Natural killer cell (primary cell): ENCODE data around the gene SETD7. TPM values are rescaled to one million over a fixed set of nuclear protein-coding genes. Genes with fewer than 3 reads are reported as not detected.

Experiments used
- ATAC-seq, 3 donors: fragments of 150-1000 bp in 2 of 3; fragments of 200-7000 bp in 1 of 3; cut with Tn5 transposase; 1 replicate in 1 of 3; 2 replicates in 2 of 3; pipeline ENCODE4 v1.10.0; 2021; ENCODE audit warnings: mild to moderate bottlenecking in 2 of 3, moderate library complexity in 2 of 3
- DNase-seq, 2 donors: peaks; one replicate each; pipeline versions ENCODE4 v3.0.0 to v3.0.0-alpha.2; 2013 to 2021; ENCODE audit warnings: mixed read lengths in 1 of 2
- H3K27ac ChIP-seq: one replicate; pipeline ENCODE4 v1.5.1; 2013; ENCODE audit warnings: mild to moderate bottlenecking, low read length
- H3K27me3 ChIP-seq: one replicate; pipeline ENCODE4 v1.6.1; 2013; ENCODE audit warnings: low read length; ENCODE audit not compliant: control insufficient read depth, insufficient read depth
- H3K36me3 ChIP-seq: one replicate; pipeline ENCODE4 v1.6.1; 2013; ENCODE audit warnings: low read length; ENCODE audit not compliant: control insufficient read depth, insufficient read depth
- H3K4me1 ChIP-seq: one replicate; pipeline ENCODE4 v1.6.1; 2013; ENCODE audit warnings: low read length; ENCODE audit not compliant: control insufficient read depth, insufficient read depth
- H3K4me3 ChIP-seq: one replicate; pipeline ENCODE4 v1.5.1; 2013; ENCODE audit warnings: low read length
- H3K9me3 ChIP-seq: one replicate; pipeline ENCODE4 v1.6.1; 2013; ENCODE audit warnings: low read length; ENCODE audit not compliant: control insufficient read depth, insufficient read depth
- H3K27ac Mint-ChIP-seq, 2 donors: one replicate each; pipeline ENCODE4 v1.8.0; 2022; ENCODE audit warnings: mild to moderate bottlenecking in 2 of 2, mixed read lengths in 2 of 2, moderate library complexity in 1 of 2
- H3K27me3 Mint-ChIP-seq, 2 donors: one replicate each; pipeline ENCODE4 v1.8.0; 2022; ENCODE audit warnings: low read depth in 2 of 2, mixed read lengths in 2 of 2
- H3K36me3 Mint-ChIP-seq: one replicate; pipeline ENCODE4 v1.8.0; 2022; ENCODE audit warnings: mixed read lengths
- H3K4me1 Mint-ChIP-seq, 2 donors: one replicate each; pipeline ENCODE4 v1.8.0; 2022; ENCODE audit warnings: mixed read lengths in 2 of 2
- H3K4me3 Mint-ChIP-seq: one replicate; pipeline ENCODE4 v1.8.0; 2022; ENCODE audit warnings: mild to moderate bottlenecking, moderate library complexity, mixed read lengths
- H3K9me3 Mint-ChIP-seq, 2 donors: one replicate each; pipeline ENCODE4 v1.8.0; 2022; ENCODE audit warnings: mixed read lengths in 2 of 2
- WGBS: methylation state at CpG from one replicate; pipeline ENCODE4 v1.1.7; 2013; ENCODE audit warnings: missing lambda C conversion rate; ENCODE audit not compliant: insufficient coverage; 5-methylcytosine and 5-hydroxymethylcytosine counted together
- intact Hi-C: fragments of 100-400 bp; cut with micrococcal nuclease; formaldehyde crosslinking; loops from one replicate; pipeline ENCODE4 v1.14.2; 2022
- total RNA-seq, 4 donors: library from RNA; stranded (reverse); fragments of 120-200 nt in 1 of 4; gene quantifications; one replicate each; pipeline versions ENCODE4 v1.2.3 to v1.2.4, GENCODE V29; 2013 to 2022
- TF ChIP-seq, protein P1 (sequence below): fragments of 200-600 bp; IDR thresholded peaks from one replicate; pipeline ENCODE4 v1.8.0; 2022; ENCODE audit warnings: antibody characterized with exemption

The SETD7 gene
- total RNA-seq, 3 donors from 2014 or later (not counting 1 experiment from before 2014, with no cell fraction given), result 2.6 to 4.1 (median 3.3) TPM

DNA sequence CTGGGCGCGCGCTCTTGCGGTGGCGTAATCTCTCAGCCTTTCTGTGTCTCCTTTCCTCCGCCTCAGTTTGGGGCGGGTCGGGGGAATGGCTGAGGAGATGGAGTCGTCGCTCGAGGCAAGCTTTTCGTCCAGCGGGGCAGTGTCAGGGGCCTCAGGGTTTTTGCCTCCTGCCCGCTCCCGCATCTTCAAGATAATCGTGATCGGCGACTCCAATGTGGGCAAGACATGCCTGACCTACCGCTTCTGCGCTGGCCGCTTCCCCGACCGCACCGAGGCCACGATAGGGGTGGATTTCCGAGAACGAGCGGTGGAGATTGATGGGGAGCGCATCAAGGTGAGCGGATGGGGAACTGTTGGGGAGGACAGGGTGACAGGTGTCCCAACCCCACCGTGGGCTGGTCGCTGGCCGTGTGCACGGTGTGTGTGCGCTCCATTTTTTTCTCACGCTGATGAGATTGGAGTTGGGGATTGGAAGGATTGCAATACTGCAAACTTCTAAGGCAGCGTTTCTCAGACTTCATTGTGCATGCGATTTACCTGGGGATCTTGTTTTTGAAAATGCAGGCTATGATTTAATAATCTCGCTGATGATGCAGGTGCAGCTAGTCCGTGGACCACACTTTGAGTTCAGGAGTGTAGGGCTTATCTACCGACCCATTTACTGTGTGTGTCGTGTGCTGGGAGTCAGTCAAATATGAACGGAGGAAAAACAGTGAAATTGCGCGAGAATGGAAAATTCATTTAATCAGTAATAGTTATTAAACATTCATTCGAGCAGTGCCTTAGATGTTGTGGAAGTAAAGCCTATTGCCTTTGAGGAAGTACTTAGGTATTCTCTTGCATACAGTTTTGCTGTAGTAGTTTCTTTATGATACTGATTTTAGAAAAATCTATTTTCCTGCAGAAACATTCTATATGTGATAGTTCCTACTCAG lies 101.6 kb downstream of the SETD7 start, which contains the start of gene RAB33B:
Gene RAB33B, plus strand, starts transcription at position 11 of the 935 bp plus-strand sequence. Its CDS starts 75 bp downstream, at position 86.
- H3K4me1 ChIP-seq, result peaks cover 20% of the 10 kb centered on the region
- WGBS, result 3% methylated on average over 45 of the region's 46 CpGs
- TF ChIP-seq, protein P1, sequence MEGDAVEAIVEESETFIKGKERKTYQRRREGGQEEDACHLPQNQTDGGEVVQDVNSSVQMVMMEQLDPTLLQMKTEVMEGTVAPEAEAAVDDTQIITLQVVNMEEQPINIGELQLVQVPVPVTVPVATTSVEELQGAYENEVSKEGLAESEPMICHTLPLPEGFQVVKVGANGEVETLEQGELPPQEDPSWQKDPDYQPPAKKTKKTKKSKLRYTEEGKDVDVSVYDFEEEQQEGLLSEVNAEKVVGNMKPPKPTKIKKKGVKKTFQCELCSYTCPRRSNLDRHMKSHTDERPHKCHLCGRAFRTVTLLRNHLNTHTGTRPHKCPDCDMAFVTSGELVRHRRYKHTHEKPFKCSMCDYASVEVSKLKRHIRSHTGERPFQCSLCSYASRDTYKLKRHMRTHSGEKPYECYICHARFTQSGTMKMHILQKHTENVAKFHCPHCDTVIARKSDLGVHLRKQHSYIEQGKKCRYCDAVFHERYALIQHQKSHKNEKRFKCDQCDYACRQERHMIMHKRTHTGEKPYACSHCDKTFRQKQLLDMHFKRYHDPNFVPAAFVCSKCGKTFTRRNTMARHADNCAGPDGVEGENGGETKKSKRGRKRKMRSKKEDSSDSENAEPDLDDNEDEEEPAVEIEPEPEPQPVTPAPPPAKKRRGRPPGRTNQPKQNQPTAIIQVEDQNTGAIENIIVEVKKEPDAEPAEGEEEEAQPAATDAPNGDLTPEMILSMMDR, result no peak
- peaks cover 66 to 70% of the 10 kb centered on the region in 2 donors for H3K4me1 Mint-ChIP-seq
- H3K36me3 Mint-ChIP-seq, result no peaks in the 10 kb centered on the region
- H3K27me3 ChIP-seq, result no peaks in the 10 kb centered on the region
- H3K27ac ChIP-seq, result peak within 1 kb of the TSS; percentile 89
- intact Hi-C loops, result no loop called here
- H3K4me3 ChIP-seq, result peak within 1 kb of the TSS; percentile 80
- no peaks in the 10 kb centered on the region for H3K9me3 ChIP-seq
- no peaks in the 10 kb centered on the region for H3K36me3 ChIP-seq
- ATAC-seq (no peak), DNase-seq (no peak)
- H3K27ac Mint-ChIP-seq, result peak within 1 kb of the TSS; percentile 99
- H3K4me3 Mint-ChIP-seq, result peak within 1 kb of the TSS; percentile 99
- no peaks in the 10 kb centered on the region for H3K27me3 Mint-ChIP-seq
- no peaks in the 10 kb centered on the region for H3K9me3 Mint-ChIP-seq

DNA sequence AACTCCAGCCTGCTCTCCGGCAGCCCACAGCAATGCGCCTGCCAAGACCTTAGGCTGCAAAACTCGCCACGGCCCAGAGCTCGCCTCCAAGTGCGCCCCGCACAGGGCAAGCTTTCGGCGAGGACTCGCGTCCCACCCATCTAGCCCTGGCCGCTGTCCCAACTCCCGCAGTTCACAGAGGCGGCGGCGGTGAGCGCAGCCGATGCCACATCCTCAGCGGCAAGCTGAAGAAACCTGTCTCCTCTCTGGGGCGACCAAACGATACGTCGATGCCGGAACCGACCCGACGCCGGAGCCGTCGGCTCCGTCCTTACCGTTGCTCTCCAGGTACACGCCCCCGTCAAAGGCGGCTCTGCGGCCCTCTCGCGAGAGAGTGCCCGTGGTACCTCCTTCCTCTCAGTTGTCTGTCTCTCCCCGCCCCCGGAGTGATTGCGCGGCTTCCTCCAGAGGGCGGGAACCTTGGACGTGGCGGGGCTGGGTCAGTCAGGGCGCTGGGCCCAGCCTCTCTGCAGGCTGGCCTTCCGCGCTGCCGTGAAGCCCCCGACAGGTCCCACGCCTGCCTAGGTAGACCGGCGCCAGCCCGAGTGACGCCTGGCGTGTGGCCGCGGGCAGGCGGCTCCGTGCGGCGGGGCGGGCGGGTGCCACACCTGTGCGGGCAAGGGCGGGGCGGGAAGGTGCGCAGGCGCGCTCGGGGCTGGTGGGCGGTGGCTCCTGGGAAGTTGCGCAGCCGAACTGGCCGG lies 102.5 kb downstream of the SETD7 start:
- no peaks in the 10 kb centered on the region for H3K27me3 ChIP-seq
- no peaks in the 10 kb centered on the region for H3K36me3 Mint-ChIP-seq
- no peaks in the 10 kb centered on the region for H3K9me3 ChIP-seq
- TF ChIP-seq, protein P1, result no peak
- DNase-seq (peak; percentile 91 to 97), ATAC-seq (peak; percentile 89 to 96 (median 91))
- H3K4me1 ChIP-seq, result peaks cover 20% of the 10 kb centered on the region
- WGBS, result under 1% methylated on average over 76 of the region's 76 CpGs
- H3K4me1 Mint-ChIP-seq, result peaks cover 62% of the 10 kb centered on the region in 2 donors
- peak overlapping the region; percentile 89 for H3K27ac ChIP-seq
- no peaks in the 10 kb centered on the region for H3K36me3 ChIP-seq
- no peaks in the 10 kb centered on the region for H3K27me3 Mint-ChIP-seq
- H3K27ac Mint-ChIP-seq, result peak overlapping the region; percentile 99
- intact Hi-C loops, result loop anchor here (2.0 kb wide), 4 partner anchors 75 to 371 kb away; partner anchors contain the start of genes ELF2 and NDUFC1
- H3K4me3 ChIP-seq, result peak overlapping the region; percentile 80
- H3K4me3 Mint-ChIP-seq, result peak overlapping the region; percentile 99
- H3K9me3 Mint-ChIP-seq, result no peaks in the 10 kb centered on the region

- no peaks in the 10 kb centered on the region for H3K36me3 ChIP-seq
- H3K4me3 ChIP-seq, result peak overlapping the region; percentile 80
- intact Hi-C loops, result loop anchor here (2.0 kb wide), 4 partner anchors 76 to 370 kb away; partner anchors contain the start of genes ELF2 and NDUFC1
- peaks cover 20% of the 10 kb centered on the region for H3K4me1 ChIP-seq
- WGBS, result 0% methylated on average over 15 of the region's 15 CpGs
- peak overlapping the region; percentile 99 for H3K27ac Mint-ChIP-seq
- H3K27ac ChIP-seq, result peak overlapping the region; percentile 89
- H3K27me3 Mint-ChIP-seq, result no peaks in the 10 kb centered on the region
- DNase-seq (peak in 1 of 2 donors; percentile 90), ATAC-seq (peak; percentile 49 to 67 (median 49))
- H3K4me1 Mint-ChIP-seq, result peaks cover 56 to 58% of the 10 kb centered on the region in 2 donors
- no peaks in the 10 kb centered on the region for H3K27me3 ChIP-seq
- no peaks in the 10 kb centered on the region for H3K9me3 ChIP-seq
- no peaks in the 10 kb centered on the region for H3K9me3 Mint-ChIP-seq
- TF ChIP-seq, protein P1, result peak; percentile 54
- H3K4me3 Mint-ChIP-seq, result peak overlapping the region; percentile 99
- no peaks in the 10 kb centered on the region for H3K36me3 Mint-ChIP-seq
Observed at GRCh38 chr4:139453041-139453370, 103.0 kb downstream of the SETD7 start.
